ENCODE data around the gene ETS2. TPM values are rescaled to one million over a fixed set of nuclear protein-coding genes. Genes with fewer than 3 reads are reported as not detected.

The ETS2 gene
- total RNA-seq, 1 donor from 2014 or later: 16.2 TPM

DNA sequence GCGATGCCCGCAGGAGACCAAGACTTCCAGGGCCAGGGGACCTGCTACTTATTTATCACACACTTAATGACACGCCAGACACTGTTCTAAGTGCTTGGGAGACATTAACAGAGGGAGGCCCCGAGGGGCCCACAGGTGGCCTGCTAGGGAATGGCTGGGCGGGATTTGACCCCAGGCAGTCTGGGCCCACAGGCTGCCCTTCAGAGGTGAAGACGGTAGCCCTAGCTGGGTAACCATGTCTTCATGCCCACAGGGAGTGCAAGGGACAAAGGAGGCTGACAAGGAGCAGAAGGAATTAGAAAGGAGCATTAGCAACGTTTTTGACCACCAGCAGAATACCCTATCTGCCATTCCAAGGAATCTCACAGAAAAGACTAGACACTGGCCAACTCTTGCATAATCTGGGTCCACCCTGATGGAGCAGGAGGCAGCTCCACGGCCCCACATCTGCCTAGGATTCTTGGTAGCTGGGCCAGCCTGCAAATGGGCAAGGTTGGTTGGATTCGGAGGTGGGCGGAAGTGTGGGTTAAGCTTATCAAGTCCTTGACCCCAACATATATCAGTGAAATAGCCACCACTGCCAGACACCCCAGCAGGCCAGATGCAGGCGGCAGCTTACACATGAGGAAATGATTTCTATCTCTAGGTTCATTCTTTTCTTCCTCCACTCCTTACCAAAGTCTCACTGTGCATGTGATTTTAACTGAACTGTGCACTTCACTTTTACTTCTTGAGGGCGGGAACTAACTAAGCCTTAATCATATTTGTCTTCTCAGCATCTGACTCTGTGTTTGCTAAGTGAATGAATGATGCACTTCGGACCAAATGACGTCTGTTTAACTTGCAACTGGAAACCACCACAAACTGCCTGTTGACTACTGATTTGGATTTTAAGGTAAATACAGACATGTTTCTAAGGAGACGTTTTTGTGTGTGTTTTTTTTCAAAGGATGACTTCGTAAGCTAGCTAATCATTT, 3.4 kb upstream of the ETS2 start:
- no peaks in the 10 kb centered on the region for H3K4me1 Mint-ChIP-seq (ENCODE audit: low read depth, unreplicated experiment)
- peaks cover 4% of the 10 kb centered on the region for H3K9me3 Mint-ChIP-seq (ENCODE audit: unreplicated experiment)
- DNase-seq: no peak
- no peak overlapping the region for H3K4me3 Mint-ChIP-seq (ENCODE audit: unreplicated experiment)
- TF ChIP-seq, protein P1, sequence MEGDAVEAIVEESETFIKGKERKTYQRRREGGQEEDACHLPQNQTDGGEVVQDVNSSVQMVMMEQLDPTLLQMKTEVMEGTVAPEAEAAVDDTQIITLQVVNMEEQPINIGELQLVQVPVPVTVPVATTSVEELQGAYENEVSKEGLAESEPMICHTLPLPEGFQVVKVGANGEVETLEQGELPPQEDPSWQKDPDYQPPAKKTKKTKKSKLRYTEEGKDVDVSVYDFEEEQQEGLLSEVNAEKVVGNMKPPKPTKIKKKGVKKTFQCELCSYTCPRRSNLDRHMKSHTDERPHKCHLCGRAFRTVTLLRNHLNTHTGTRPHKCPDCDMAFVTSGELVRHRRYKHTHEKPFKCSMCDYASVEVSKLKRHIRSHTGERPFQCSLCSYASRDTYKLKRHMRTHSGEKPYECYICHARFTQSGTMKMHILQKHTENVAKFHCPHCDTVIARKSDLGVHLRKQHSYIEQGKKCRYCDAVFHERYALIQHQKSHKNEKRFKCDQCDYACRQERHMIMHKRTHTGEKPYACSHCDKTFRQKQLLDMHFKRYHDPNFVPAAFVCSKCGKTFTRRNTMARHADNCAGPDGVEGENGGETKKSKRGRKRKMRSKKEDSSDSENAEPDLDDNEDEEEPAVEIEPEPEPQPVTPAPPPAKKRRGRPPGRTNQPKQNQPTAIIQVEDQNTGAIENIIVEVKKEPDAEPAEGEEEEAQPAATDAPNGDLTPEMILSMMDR (IDR thresholded peaks at IDR 0.05; ENCODE audit: partially characterized antibody, unreplicated experiment): no peak
- H3K27me3 Mint-ChIP-seq (ENCODE audit: unreplicated experiment): peaks cover 3% of the 10 kb centered on the region
- H3K27ac Mint-ChIP-seq (ENCODE audit: unreplicated experiment): no peak overlapping the region
- no peaks in the 10 kb centered on the region for H3K36me3 Mint-ChIP-seq (ENCODE audit: unreplicated experiment)

DNA sequence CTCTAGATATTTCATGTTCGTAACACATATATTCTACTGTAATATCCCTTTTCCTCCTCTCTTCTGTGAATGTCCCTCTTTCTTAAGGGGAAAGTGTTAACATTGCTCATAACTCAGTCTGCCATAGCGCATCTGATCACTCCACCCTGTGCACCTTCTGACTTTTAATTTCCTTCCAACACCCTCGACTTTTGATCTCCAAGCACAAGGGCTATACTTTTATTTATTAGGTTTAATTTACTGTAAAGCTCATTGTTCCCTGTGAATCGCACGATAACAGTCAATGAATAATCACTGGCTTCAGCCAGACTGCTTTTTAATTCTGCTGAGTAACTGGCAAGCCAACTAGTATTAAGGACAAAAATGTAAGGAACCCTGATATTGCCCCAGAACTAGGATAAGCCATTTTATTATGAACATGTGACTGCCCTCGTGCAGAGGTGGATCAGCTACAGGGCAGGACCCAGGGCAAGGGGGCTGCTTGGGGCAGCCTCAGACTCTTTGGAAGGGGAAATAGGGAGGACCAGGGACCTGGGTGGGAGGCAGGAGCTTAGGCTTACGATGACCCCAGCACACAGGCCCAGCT, 2.6 kb upstream of the ETS2 start:
- no peak for DNase-seq
- TF ChIP-seq, protein P1 (IDR thresholded peaks at IDR 0.05; ENCODE audit: partially characterized antibody, unreplicated experiment): no peak
- H3K27ac Mint-ChIP-seq (ENCODE audit: unreplicated experiment): no peak overlapping the region
- no peak overlapping the region for H3K4me3 Mint-ChIP-seq (ENCODE audit: unreplicated experiment)
- H3K36me3 Mint-ChIP-seq (ENCODE audit: unreplicated experiment): no peaks in the 10 kb centered on the region
- peaks cover 3% of the 10 kb centered on the region for H3K9me3 Mint-ChIP-seq (ENCODE audit: unreplicated experiment)
- H3K27me3 Mint-ChIP-seq (ENCODE audit: unreplicated experiment): peaks cover 5% of the 10 kb centered on the region
- peaks cover 5% of the 10 kb centered on the region for H3K4me1 Mint-ChIP-seq (ENCODE audit: low read depth, unreplicated experiment)

DNA sequence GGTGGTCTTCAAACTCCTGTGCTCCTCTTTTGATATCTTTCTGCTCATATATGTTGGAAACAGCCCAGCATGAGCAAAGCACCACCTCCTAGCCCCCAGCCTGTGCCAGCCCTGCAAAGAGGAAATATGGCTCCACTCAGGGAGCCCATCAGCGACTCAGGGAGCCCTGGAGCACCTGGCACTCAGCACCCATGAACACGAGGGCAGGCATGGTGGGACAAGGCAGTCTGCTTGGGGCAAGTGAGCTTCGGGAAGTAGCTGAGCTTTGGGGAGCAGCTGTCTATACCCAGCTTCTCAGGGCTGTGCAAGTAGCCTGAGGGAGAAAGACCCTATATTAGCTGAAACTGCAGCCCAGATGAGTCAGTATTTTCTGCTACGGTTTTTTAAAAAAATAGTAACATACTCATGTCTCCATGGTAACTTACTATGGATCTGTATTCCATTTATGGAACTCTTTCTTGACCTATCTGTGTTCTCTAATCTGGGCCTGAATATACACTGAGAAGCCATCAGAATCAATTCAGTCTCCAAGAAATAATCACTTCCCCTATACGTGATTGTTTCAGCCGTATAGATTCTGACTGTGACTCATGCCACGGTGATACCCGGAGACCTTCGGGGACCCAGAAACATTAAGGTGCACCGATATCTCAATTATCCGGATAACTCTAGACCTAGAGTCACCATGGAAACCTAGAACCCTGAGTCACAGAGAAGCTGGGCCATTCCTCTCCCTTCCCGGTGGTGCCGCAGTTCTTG, 1.5 kb upstream of the ETS2 start:
- Mint-ChIP-seq H3K4me3 (ENCODE audit: unreplicated experiment) (peak overlapping the region; percentile 62), H3K36me3 (ENCODE audit: unreplicated experiment) (no peaks in the 10 kb centered on the region), H3K9me3 (ENCODE audit: unreplicated experiment) (peaks cover 3% of the 10 kb centered on the region), H3K27ac (ENCODE audit: unreplicated experiment) (no peak overlapping the region), H3K27me3 (ENCODE audit: unreplicated experiment) (peaks cover 9% of the 10 kb centered on the region), H3K4me1 (ENCODE audit: low read depth, unreplicated experiment) (peaks cover 9% of the 10 kb centered on the region)
- no peak for DNase-seq
- TF ChIP-seq, protein P1 (IDR thresholded peaks at IDR 0.05; ENCODE audit: partially characterized antibody, unreplicated experiment): no peak

DNA sequence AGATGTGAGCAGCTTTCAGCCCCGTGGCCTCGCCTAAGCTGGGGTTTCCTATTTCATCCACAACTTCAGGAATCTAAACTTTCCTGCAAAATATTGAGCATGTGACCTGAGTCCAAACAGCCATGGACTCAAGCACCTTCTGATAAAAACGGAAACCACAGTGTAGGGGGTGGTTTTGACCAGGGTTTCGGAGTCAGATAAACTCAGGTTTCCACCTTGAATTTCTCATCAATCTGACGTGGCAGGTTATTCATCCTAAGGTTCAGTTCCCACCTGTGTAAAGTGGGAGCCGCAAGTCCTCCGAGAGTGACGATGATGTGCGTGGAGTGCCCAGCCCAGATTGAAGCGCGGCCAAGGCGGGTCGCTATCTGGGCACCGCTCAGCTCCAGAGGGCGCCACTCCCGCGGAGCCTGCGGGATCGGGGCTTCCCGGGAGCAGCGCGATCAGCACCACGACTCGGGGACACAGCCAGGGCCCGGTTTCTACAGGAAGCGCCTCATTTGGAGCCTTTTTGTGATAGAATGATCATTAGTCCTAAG, 871 bp upstream of the ETS2 start:
- Mint-ChIP-seq H3K27ac (ENCODE audit: unreplicated experiment) (no peak overlapping the region), H3K4me1 (ENCODE audit: low read depth, unreplicated experiment) (peaks cover 9% of the 10 kb centered on the region), H3K36me3 (ENCODE audit: unreplicated experiment) (no peaks in the 10 kb centered on the region), H3K4me3 (ENCODE audit: unreplicated experiment) (peak overlapping the region; percentile 62), H3K27me3 (ENCODE audit: unreplicated experiment) (peaks cover 9% of the 10 kb centered on the region), H3K9me3 (ENCODE audit: unreplicated experiment) (peaks cover 3% of the 10 kb centered on the region)
- peak; percentile 81 for DNase-seq
- TF ChIP-seq, protein P1 (IDR thresholded peaks at IDR 0.05; ENCODE audit: partially characterized antibody, unreplicated experiment): peak; percentile 16

All from glutamatergic neuron (in vitro differentiated cells).